PC-9 (cell line): ENCODE data around the gene LY86.

Experiments
- CTCF ChIP-seq: fragments of 200-600 bp; sonication (generic); conservative IDR thresholded peaks from 2 replicates; pipeline ENCODE4 v1.6.1; 2017; ENCODE audit warnings: mixed run types, antibody characterized with exemption, mild to moderate bottlenecking, moderate library complexity
- EZH2 ChIP-seq: fragments of 200-600 bp; sonication (generic); IDR thresholded peaks from 2 replicates; pipeline ENCODE4 v1.8.0; 2017; ENCODE audit warnings: antibody characterized with exemption, low read depth

- TF ChIP-seq CTCF (no peak), EZH2 (no peak)
These were observed 28.1 kb downstream of the LY86 start for GRCh38 chr6:6616656-6617055.
